SK-N-SH (cell line): ENCODE data around the gene STK17B. TPM values are rescaled to one million over a fixed set of nuclear protein-coding genes. Genes with fewer than 3 reads are reported as not detected.

ENCODE experiments used
- CTCF ChIA-PET: fragments of 300-600, 350-600 bp; formaldehyde crosslinking; extraction: SDS; loops from one replicate; lab custom pipeline; 2021; lab: Yijun Ruan, JAX
- POLR2A ChIA-PET: fragments of 350-600 bp; sonication (Branson Sonifier 250); formaldehyde crosslinking; extraction: SDS; loops from one replicate; lab custom pipeline; 2020; ENCODE audit warnings: antibody characterized with exemption, inconsistent platforms; lab: Yijun Ruan, JAX
- DNase-seq: peaks from one replicate; pipeline ENCODE4 v3.0.0; 2012
- H2AFZ ChIP-seq: fragments of 200-600 bp; sonication (generic); 2 replicates; pipeline ENCODE4 v1.8.1; 2016; ENCODE audit warnings: antibody characterized with exemption, mild to moderate bottlenecking, low read depth
- H3F3A ChIP-seq: fragments of 200-600 bp; sonication (generic); replicated peaks from 2 replicates; pipeline ENCODE3; 2016; ENCODE audit warnings: antibody characterized with exemption, mild to moderate bottlenecking; ENCODE audit not compliant: insufficient read depth
- H3K27ac ChIP-seq, 2 experiments: fragments of 200-500 bp in 1 of 2; fragments of 200-600 bp in 1 of 2; sonication (Bioruptor generic) in 1 of 2; sonication (generic), shearing (Covaris generic) in 1 of 2; 2 replicates each; pipeline versions ENCODE4 v1.5.1 to v1.6.1; 2014 to 2016; ENCODE audit warnings: low read depth in 2 of 2, inconsistent platforms in 1 of 2, low read length in 1 of 2, mild to moderate bottlenecking in 1 of 2, mixed read lengths in 1 of 2
- H3K27me3 ChIP-seq: fragments of 200-600 bp; sonication (generic), shearing (Covaris generic); 2 replicates; pipeline ENCODE4 v1.6.1; 2016; ENCODE audit warnings: mixed run types; ENCODE audit not compliant: insufficient read depth
- H3K36me3 ChIP-seq, 2 experiments: fragments of 200-500 bp in 1 of 2; fragments of 200-600 bp in 1 of 2; sonication (Bioruptor generic) in 1 of 2; sonication (generic) in 1 of 2; replicated peaks in 1 of 2; 2 replicates each; pipeline versions ENCODE3 to v1.5.1; 2014 to 2016; ENCODE audit warnings: low read length in 1 of 2, mild to moderate bottlenecking in 1 of 2; ENCODE audit not compliant: insufficient read depth in 2 of 2, control insufficient read depth in 1 of 2
- H3K4me1 ChIP-seq, 2 experiments: fragments of 200-500 bp in 1 of 2; fragments of 200-600 bp in 1 of 2; sonication (Bioruptor generic) in 1 of 2; sonication (generic), shearing (Covaris generic) in 1 of 2; 2 replicates each; pipeline versions ENCODE4 v1.5.1 to v1.6.1; 2014 to 2016; ENCODE audit warnings: low read depth in 1 of 2, low read length in 1 of 2, mixed run types in 1 of 2; ENCODE audit not compliant: insufficient read depth in 2 of 2, control insufficient read depth in 1 of 2
- H3K4me2 ChIP-seq: fragments of 200-600 bp; sonication (generic), shearing (Covaris generic); 2 replicates; pipeline ENCODE4 v1.6.1; 2017; ENCODE audit warnings: mixed run types
- H3K4me3 ChIP-seq, 2 experiments: fragments of 200-500 bp in 1 of 2; fragments of 200-600 bp in 1 of 2; sonication (Bioruptor generic) in 1 of 2; sonication (generic), shearing (Covaris generic) in 1 of 2; 2 replicates each; pipeline versions ENCODE4 v1.5.1 to v1.8.1; 2014 to 2016; ENCODE audit warnings: low read depth in 2 of 2, inconsistent platforms in 1 of 2, low read length in 1 of 2, mild to moderate bottlenecking in 1 of 2, mixed read lengths in 1 of 2, moderate library complexity in 1 of 2
- H3K79me2 ChIP-seq: fragments of 200-600 bp; sonication (generic); 2 replicates; pipeline ENCODE4 v1.8.1; 2017; ENCODE audit warnings: mild to moderate bottlenecking; ENCODE audit not compliant: insufficient read depth
- H3K9ac ChIP-seq: fragments of 200-600 bp; sonication (generic); 2 replicates; pipeline ENCODE4 v1.6.1; 2017; ENCODE audit warnings: mixed run types
- H3K9me2 ChIP-seq: fragments of 200-600 bp; sonication (generic); 2 replicates; pipeline ENCODE4 v1.6.1; 2017; ENCODE audit warnings: mixed run types
- H3K9me3 ChIP-seq: fragments of 200-600 bp; sonication (generic); 2 replicates; pipeline ENCODE4 v1.6.1; 2017; ENCODE audit warnings: mixed run types, mild to moderate bottlenecking, moderate library complexity
- H4K20me1 ChIP-seq: fragments of 200-600 bp; sonication (generic); 2 replicates; pipeline ENCODE4 v1.6.1; 2017; ENCODE audit warnings: mild to moderate bottlenecking, mixed run types; ENCODE audit not compliant: insufficient read depth
- ELF1 ChIP-seq: IDR thresholded peaks from 2 replicates; pipeline ENCODE4 v1.4.0; 2012
- EP300 ChIP-seq, 2 experiments: IDR thresholded peaks; 2 replicates each; pipeline versions ENCODE4 v1.4.0 to v1.6.1; 2012; ENCODE audit warnings: borderline replicate concordance in 1 of 2, low read depth in 1 of 2, low read length in 1 of 2
- FOXJ3 ChIP-seq: sonication (generic); formaldehyde crosslinking; IDR thresholded peaks from 2 replicates; pipeline ENCODE4 v1.5.1; 2020; ENCODE audit warnings: mild to moderate bottlenecking, missing genetic modification reagents
- JUND ChIP-seq: IDR thresholded peaks from 2 replicates; pipeline ENCODE4 v1.4.0; 2012
- MEF2A ChIP-seq: IDR thresholded peaks from 2 replicates; pipeline ENCODE4 v1.4.0; 2012; ENCODE audit warnings: low read depth, borderline replicate concordance
- NFIC ChIP-seq: IDR thresholded peaks from 2 replicates; pipeline ENCODE4 v1.4.0; 2012; ENCODE audit warnings: borderline replicate concordance
- POLR2AphosphoS5 ChIP-seq: IDR thresholded peaks from 2 replicates; pipeline ENCODE4 v1.6.1; 2012; ENCODE audit warnings: low read depth, low read length
- RAD21 ChIP-seq: IDR thresholded peaks from 2 replicates; pipeline ENCODE4 v1.6.1; 2012; ENCODE audit warnings: mild to moderate bottlenecking, low read length
- RCOR1 ChIP-seq: fragments of 150-350 bp; IDR thresholded peaks from 2 replicates; pipeline ENCODE4 v1.6.1; 2017; ENCODE audit warnings: antibody characterized with exemption, low read length
- RFX5 ChIP-seq: IDR thresholded peaks from 2 replicates; pipeline ENCODE4 v1.6.1; 2012; ENCODE audit warnings: mild to moderate bottlenecking, improper control_type of control experiment, low read length
- RXRA ChIP-seq: IDR thresholded peaks from 2 replicates; pipeline ENCODE4 v1.4.0; 2012; ENCODE audit warnings: low read depth, mild to moderate bottlenecking, borderline replicate concordance
- SIN3A ChIP-seq: IDR thresholded peaks from 2 replicates; pipeline ENCODE4 v1.6.1; 2012; ENCODE audit warnings: low read depth, mild to moderate bottlenecking, low read length, moderate library complexity, borderline replicate concordance
- SMC3 ChIP-seq: IDR thresholded peaks from 2 replicates; pipeline ENCODE4 v1.6.1; 2012; ENCODE audit warnings: low read depth, low read length, improper control_type of control experiment
- TAF1 ChIP-seq: IDR thresholded peaks from 2 replicates; pipeline ENCODE4 v1.6.1; 2012; ENCODE audit warnings: low read depth, mild to moderate bottlenecking, low read length, moderate library complexity, borderline replicate concordance
- TEAD4 ChIP-seq: IDR thresholded peaks from 2 replicates; pipeline ENCODE4 v1.4.0; 2012; ENCODE audit warnings: mild to moderate bottlenecking, borderline replicate concordance; ENCODE audit not compliant: insufficient read depth
- WGBS: methylation state at CpG from one replicate; pipeline ENCODE4 v1.1.6; 2017; ENCODE audit warnings: low lambda C conversion rate; 5-methylcytosine and 5-hydroxymethylcytosine counted together
- polyA plus RNA-seq, 3 experiments: library from polyadenylated mRNA; depleted of rRNA; stranded (reverse); fragments of >200 nt; gene quantifications; 2 replicates each; pipeline ENCODE4 v1.2.3, GENCODE V29; 2012
- TF ChIP-seq, protein P1 (sequence below): fragments of 150-350 bp; IDR thresholded peaks from 2 replicates; pipeline ENCODE4 v1.6.1; 2017; ENCODE audit warnings: antibody characterized with exemption, low read length, low read depth, borderline replicate concordance
- TF ChIP-seq, protein P2 (sequence below): IDR thresholded peaks from 2 replicates; pipeline ENCODE4 v1.4.0; 2012; ENCODE audit warnings: low read depth
- TF ChIP-seq, protein P3 (sequence below): IDR thresholded peaks from 2 replicates; pipeline ENCODE4 v1.4.0; 2012; ENCODE audit warnings: low read depth, borderline replicate concordance
- TF ChIP-seq, protein P4 (sequence below): IDR thresholded peaks from 2 replicates; pipeline ENCODE4 v1.6.1; 2012; ENCODE audit warnings: mild to moderate bottlenecking, low read depth, low read length, moderate library complexity

The STK17B gene
- polyA plus RNA-seq, 1 of the 3 experiments (the other 2 are of a cell fraction), result 5.1 TPM

DNA sequence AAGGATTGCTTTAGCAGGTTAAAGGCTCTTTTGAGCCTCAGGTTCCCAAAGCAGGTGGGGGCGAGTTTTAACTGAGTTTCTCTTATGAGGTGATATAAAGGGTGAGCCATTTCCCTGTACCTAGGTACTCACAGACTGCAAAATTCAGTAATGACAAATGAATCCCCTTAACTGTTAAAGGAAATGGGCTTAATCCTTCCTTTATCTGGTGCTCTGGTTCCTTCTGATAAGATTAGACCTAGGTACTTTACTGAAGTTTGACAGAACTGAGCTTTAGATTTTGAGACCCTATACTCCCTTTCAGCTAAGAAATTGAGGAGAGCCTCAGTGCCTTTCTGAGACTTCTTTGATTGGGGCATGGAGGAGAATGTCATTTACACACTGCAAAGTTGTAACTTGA, 42.6 kb downstream of the STK17B start (continued):
- TF ChIP-seq, protein P1, sequence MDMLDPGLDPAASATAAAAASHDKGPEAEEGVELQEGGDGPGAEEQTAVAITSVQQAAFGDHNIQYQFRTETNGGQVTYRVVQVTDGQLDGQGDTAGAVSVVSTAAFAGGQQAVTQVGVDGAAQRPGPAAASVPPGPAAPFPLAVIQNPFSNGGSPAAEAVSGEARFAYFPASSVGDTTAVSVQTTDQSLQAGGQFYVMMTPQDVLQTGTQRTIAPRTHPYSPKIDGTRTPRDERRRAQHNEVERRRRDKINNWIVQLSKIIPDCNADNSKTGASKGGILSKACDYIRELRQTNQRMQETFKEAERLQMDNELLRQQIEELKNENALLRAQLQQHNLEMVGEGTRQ, result no peak
- no peak for TF ChIP-seq TAF1

GRCh38 chr2:196125596-196125995, 45.8 kb downstream of the STK17B start:
- 59% methylated on average over 2 of the region's 2 CpGs for WGBS
- TF ChIP-seq POLR2AphosphoS5 (no peak), RXRA (no peak), ELF1 (no peak), RCOR1 (no peak), RAD21 (no peak), NFIC (no peak), TEAD4 (no peak), SIN3A (no peak), TAF1 (no peak), EP300 (IDR thresholded peaks at IDR 0.05; ENCODE audit: borderline replicate concordance in 1 of 2, low read depth in 1 of 2, low read length in 1 of 2) (no peak)
- TF ChIP-seq, protein P2, sequence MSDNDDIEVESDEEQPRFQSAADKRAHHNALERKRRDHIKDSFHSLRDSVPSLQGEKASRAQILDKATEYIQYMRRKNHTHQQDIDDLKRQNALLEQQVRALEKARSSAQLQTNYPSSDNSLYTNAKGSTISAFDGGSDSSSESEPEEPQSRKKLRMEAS, result no peak
- TF ChIP-seq, protein P3, sequence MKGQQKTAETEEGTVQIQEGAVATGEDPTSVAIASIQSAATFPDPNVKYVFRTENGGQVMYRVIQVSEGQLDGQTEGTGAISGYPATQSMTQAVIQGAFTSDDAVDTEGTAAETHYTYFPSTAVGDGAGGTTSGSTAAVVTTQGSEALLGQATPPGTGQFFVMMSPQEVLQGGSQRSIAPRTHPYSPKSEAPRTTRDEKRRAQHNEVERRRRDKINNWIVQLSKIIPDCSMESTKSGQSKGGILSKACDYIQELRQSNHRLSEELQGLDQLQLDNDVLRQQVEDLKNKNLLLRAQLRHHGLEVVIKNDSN, result no peak
- no peaks in the 10 kb centered on the region for H3K36me3 ChIP-seq
- H3K4me1 ChIP-seq, result no peaks in the 10 kb centered on the region
- H2AFZ ChIP-seq, result no peak overlapping the region
- no peaks in the 10 kb centered on the region for H4K20me1 ChIP-seq
- no peak overlapping the region for H3K4me2 ChIP-seq
- H3K9me2 ChIP-seq, result no peaks in the 10 kb centered on the region
- DNase-seq, result no peak
- no peak overlapping the region for H3K9ac ChIP-seq
- H3K27ac ChIP-seq, result no peak overlapping the region
- H3K79me2 ChIP-seq, result no peaks in the 10 kb centered on the region
- no peaks in the 10 kb centered on the region for H3F3A ChIP-seq
- H3K27me3 ChIP-seq, result no peaks in the 10 kb centered on the region
- ChIA-PET POLR2A (no interaction called here), CTCF (interaction anchor here (3.6 kb wide), 1 partner anchor 47 kb away, joined by 12 read pairs; no protein-coding TSS in a partner anchor)
- H3K4me3 ChIP-seq, result no peak overlapping the region
- H3K9me3 ChIP-seq, result no peaks in the 10 kb centered on the region

GRCh38 chr2:196123679-196124373, 47.6 kb downstream of the STK17B start:
- POLR2A ChIA-PET, result no interaction called here
- no peak for TF ChIP-seq FOXJ3
- TF ChIP-seq JUND, result no peak
- no peak for TF ChIP-seq RFX5
- TF ChIP-seq, protein P4, sequence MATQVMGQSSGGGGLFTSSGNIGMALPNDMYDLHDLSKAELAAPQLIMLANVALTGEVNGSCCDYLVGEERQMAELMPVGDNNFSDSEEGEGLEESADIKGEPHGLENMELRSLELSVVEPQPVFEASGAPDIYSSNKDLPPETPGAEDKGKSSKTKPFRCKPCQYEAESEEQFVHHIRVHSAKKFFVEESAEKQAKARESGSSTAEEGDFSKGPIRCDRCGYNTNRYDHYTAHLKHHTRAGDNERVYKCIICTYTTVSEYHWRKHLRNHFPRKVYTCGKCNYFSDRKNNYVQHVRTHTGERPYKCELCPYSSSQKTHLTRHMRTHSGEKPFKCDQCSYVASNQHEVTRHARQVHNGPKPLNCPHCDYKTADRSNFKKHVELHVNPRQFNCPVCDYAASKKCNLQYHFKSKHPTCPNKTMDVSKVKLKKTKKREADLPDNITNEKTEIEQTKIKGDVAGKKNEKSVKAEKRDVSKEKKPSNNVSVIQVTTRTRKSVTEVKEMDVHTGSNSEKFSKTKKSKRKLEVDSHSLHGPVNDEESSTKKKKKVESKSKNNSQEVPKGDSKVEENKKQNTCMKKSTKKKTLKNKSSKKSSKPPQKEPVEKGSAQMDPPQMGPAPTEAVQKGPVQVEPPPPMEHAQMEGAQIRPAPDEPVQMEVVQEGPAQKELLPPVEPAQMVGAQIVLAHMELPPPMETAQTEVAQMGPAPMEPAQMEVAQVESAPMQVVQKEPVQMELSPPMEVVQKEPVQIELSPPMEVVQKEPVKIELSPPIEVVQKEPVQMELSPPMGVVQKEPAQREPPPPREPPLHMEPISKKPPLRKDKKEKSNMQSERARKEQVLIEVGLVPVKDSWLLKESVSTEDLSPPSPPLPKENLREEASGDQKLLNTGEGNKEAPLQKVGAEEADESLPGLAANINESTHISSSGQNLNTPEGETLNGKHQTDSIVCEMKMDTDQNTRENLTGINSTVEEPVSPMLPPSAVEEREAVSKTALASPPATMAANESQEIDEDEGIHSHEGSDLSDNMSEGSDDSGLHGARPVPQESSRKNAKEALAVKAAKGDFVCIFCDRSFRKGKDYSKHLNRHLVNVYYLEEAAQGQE, result no peak
- no peak for TF ChIP-seq MEF2A
- TF ChIP-seq, protein P2, result no peak
- no peak for TF ChIP-seq RCOR1
- TF ChIP-seq SMC3, result no peak
- TF ChIP-seq RAD21, result no peak
- no peak for TF ChIP-seq TEAD4

More at GRCh38 chr2:196123679-196124373, 47.6 kb downstream of the STK17B start:
- CTCF ChIA-PET, result interaction anchor here (3.6 kb wide), 1 partner anchor 45 kb away, joined by 12 read pairs; no protein-coding TSS in a partner anchor
- Histone ChIP-seq H3K9me3 (no peaks in the 10 kb centered on the region), H3K9me2 (no peaks in the 10 kb centered on the region), H3F3A (no peaks in the 10 kb centered on the region), H3K4me3 (no peak overlapping the region), H4K20me1 (no peaks in the 10 kb centered on the region), H3K9ac (peak overlapping the region; percentile 10; the same call in 1 of the 2 replicates), H3K27ac (peak overlapping the region in 1 of 2 experiments; percentile 50; a peak in 2 of 4 replicates), H3K4me2 (no peak overlapping the region), H2AFZ (peak overlapping the region; percentile 87), H3K4me1 (no peaks in the 10 kb centered on the region), H3K79me2 (no peaks in the 10 kb centered on the region), H3K36me3 (no peaks in the 10 kb centered on the region), H3K27me3 (no peaks in the 10 kb centered on the region)
- DNase-seq, result no peak
- WGBS, result 80% methylated on average over 6 of the region's 6 CpGs
